GM10266 (cell line): ENCODE data around the gene BOD1.

Source experiments
- DNase-seq: peaks from one replicate; pipeline ENCODE4 v3.0.0; 2012; ENCODE audit errors: extremely low spot score
- TF ChIP-seq, protein P1 (sequence below): IDR thresholded peaks from 2 replicates; pipeline ENCODE4 v1.5.1; 2012; ENCODE audit warnings: mild to moderate bottlenecking, low read depth; ENCODE audit not compliant: control insufficient read depth, insufficient read depth; ENCODE audit errors: missing control alignments

The BOD1 gene

DNA sequence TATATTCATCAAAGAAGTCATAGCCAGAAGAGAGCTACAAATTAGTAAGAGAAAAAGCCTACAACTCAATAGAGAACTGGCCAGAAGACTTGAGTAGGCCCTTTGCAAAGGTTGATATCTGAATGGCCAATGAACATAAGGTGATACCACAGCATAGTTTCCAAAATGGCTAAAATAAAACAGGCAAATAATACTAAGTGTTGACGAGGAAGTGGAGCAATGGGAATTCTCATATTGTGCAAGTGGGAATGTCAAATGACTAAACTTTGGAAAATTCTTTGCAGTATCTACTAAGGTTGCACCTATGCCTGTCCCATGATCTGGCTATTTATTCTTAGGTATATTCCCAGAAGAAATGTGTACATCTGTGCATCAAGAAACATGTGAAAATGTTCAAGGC is 48.3 kb downstream of the BOD1 start:
- no peak for DNase-seq
- TF ChIP-seq, protein P1, sequence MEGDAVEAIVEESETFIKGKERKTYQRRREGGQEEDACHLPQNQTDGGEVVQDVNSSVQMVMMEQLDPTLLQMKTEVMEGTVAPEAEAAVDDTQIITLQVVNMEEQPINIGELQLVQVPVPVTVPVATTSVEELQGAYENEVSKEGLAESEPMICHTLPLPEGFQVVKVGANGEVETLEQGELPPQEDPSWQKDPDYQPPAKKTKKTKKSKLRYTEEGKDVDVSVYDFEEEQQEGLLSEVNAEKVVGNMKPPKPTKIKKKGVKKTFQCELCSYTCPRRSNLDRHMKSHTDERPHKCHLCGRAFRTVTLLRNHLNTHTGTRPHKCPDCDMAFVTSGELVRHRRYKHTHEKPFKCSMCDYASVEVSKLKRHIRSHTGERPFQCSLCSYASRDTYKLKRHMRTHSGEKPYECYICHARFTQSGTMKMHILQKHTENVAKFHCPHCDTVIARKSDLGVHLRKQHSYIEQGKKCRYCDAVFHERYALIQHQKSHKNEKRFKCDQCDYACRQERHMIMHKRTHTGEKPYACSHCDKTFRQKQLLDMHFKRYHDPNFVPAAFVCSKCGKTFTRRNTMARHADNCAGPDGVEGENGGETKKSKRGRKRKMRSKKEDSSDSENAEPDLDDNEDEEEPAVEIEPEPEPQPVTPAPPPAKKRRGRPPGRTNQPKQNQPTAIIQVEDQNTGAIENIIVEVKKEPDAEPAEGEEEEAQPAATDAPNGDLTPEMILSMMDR: no peak

DNA sequence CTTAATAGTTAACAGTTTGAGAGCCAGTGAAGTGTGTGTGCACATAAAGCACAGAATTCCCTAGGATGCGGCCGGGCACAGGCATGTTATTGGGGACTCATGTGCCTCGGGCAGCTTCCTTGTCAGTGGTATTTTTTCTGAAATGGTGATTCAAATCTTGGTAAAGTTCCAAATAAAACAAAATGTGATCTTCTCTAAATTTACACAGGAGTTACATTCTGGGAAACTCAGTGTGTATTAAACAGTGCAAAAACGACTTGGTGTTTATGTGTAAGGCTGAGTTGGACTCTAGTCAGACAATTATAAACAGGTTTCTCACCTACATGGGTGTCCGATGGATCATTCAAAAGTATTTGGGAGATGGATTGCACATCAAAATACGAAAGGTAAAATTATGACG is 48.9 kb downstream of the BOD1 start:
- TF ChIP-seq, protein P1: no peak
- DNase-seq: no peak

DNA sequence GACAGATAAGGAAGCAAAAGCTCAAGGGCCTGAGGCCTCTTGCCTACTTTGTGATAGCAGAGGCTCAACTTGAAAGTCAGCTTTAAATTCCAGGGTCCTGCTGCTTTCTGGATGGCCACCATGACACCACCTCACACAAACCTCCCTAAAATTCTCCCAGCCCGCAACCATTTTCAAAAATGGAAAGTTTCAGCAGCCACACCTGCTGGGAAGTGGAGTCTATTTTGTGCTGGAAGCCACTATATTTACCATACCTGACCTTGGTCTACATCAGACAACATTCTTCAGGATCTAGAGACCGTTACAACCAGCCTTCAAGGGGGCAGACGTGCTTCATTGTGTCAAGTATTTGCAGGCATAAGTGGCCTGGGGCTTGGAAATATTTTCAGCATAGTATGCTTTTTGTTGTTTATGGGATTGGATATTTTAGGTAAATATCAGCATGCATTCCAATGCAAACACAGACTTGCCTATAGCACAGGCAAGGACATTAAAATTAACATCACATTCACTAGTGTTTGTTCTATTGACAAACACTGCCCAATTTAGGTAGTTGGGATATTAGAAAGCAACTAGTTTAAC is 50.9 kb downstream of the BOD1 start:
- TF ChIP-seq, protein P1: no peak
- DNase-seq: no peak

DNA sequence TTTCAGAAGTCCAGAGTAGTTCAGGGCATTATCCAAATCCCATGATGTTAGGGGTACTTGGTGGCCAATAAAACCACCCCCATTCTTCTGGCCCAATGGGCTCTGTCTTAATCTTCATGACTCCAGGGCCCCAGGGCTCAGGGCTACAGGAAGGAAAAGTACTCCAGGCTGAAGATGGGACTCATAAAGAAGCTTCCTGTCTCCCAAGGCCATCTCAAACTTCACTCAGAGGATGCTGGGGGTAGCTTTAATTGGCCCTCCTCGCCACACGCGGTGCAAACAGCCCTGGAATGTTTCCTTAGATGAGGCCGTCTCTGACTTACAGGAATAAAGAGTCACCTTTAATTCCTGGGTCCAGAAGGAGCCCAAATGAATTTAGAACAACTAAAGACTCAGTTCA is 52.3 kb downstream of the BOD1 start:
- TF ChIP-seq, protein P1: no peak
- DNase-seq: no peak

DNA sequence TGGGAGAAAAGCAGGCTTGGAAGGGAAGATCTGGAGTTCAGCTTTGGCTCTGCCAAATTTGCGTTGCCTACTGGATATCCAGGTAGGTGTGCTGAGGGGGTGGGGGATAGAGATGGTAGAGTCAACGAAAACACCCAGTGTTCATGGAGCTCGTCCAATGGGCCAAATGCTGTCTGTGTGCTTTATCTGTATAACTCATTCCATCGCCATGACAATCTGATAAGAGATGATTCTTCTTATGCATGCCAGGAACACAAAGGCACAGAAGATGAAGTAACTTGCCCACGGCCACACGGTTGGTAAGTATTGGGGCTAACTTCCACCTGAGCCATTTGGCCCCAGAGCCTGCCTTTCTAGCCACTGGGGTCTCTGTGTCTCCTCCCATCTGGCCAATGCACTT is 53.2 kb downstream of the BOD1 start:
- TF ChIP-seq, protein P1: no peak
- no peak for DNase-seq

DNA sequence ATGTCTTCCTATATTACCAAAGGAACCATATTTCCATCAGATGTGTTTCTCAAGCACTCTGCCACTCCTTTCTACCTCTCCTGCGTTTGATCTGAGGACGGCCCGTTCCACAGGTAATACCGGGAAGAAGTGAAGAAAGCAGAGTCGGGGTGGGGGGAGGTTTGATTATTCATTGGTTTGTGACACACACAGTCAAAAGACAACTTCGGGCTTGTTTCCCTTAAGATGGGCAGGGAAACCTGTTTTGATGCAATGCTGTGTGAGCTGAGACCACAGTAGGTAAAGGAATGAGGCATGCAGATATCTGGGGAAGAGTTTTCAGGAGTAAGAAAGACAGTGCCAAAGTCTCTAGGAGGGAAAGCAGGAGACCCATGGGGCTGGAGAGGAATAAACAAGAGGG is 54.0 kb downstream of the BOD1 start:
- no peak for DNase-seq

More for the DNA sequence above, 54.0 kb downstream of the BOD1 start:
- TF ChIP-seq, protein P1: no peak
